ENCODE data around the gene FBN1.

Gene FBN1

DNA sequence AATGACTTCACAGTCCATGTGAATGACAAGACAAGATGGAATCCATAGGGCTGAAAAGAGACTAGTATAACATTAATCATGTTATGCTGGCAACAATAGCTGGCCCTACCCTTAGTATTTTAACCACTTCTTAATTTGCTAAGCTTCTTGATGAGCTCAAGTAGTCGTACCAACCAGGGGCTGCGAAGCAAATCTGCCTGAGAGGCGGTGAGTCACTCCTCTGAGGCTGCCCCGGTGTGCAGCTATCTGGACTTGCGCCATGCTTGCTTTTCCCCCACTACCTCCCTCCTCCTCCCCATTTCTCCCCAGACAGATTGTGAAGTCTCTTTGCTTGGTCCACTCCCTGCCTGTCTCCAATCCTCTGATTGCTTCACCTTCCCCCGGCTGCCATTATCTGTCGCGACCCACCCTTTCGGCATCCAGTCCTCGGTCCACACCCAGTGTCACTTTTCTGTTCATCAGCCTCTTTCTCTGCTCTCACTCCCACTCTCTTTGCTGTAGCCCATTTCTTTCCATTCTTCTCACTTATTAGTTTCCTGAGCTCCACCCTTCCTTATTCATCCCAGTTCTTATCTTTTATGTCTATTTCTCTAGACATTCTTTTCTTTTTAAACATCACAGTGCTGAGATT is 271.6 kb downstream of the FBN1 start:
- Histone ChIP-seq H3K27ac (no peak overlapping the region), H3K36me3 (ENCODE audit: insufficient read depth, low read length) (no peaks in the 10 kb centered on the region), H3K9me3 (ENCODE audit: low read depth, low read length) (no peaks in the 10 kb centered on the region), H3K9ac (ENCODE audit: insufficient read length) (no peak overlapping the region), H3K4me3 (no peak overlapping the region)
- no peak for DNase-seq (ENCODE audit: low read depth, low spot score)
- TF ChIP-seq POLR2AphosphoS5 (IDR thresholded peaks at IDR 0.05; ENCODE audit: borderline replicate concordance, low read depth, low read length) (no peak), FOXP2 (optimal IDR thresholded peaks at IDR 0.05; ENCODE audit: control extremely low read depth, extremely low read length, insufficient read depth) (no peak), EZH2 (IDR thresholded peaks at IDR 0.05) (no peak)

DNA sequence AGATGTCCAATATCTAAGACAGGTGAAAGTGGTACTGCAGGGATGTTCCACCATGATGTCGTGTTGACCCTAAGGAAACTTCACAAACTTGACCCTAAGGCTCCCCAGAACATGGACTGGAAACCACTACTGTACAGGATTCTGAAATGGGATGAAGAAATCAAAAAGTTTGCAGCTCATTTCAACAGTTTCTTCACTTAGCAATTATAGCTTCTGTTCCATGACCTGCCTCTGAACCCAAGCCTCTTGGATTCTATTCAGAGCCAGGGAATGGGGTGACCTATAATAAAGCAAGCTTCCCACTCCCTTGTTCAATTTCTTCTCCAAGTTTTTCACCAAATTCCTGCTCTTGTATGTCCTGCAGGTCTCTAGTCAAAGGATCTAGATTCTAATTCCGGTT is 273.5 kb downstream of the FBN1 start:
- Histone ChIP-seq H3K4me3 (no peak overlapping the region), H3K9ac (ENCODE audit: insufficient read length) (no peak overlapping the region), H3K36me3 (ENCODE audit: insufficient read depth, low read length) (no peaks in the 10 kb centered on the region), H3K9me3 (ENCODE audit: low read depth, low read length) (no peaks in the 10 kb centered on the region), H3K27ac (no peak overlapping the region)
- no peak for DNase-seq (ENCODE audit: low read depth, low spot score)
- TF ChIP-seq EZH2 (IDR thresholded peaks at IDR 0.05) (no peak), POLR2AphosphoS5 (IDR thresholded peaks at IDR 0.05; ENCODE audit: borderline replicate concordance, low read depth, low read length) (no peak), FOXP2 (optimal IDR thresholded peaks at IDR 0.05; ENCODE audit: control extremely low read depth, extremely low read length, insufficient read depth) (no peak)

DNA sequence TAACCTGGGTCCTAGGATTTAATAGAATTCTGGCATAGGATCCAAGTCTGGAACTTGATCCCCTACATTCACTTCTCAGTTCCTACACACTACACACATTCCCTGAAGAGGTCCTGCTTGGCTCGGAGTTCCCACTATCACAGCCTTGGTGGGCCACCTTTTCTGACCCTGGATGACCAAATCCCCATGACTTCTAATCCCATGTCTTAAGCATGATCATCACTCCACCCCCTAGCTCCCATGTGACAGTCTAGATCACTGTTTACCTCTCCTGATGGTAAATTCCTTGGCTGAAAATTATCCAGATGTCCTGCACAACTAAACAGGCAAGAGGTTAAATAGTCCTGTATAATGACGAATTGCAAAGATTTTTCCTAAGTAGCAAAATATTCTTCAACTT is 274.0 kb downstream of the FBN1 start:
- Histone ChIP-seq H3K36me3 (ENCODE audit: insufficient read depth, low read length) (no peaks in the 10 kb centered on the region), H3K4me3 (no peak overlapping the region), H3K9me3 (ENCODE audit: low read depth, low read length) (no peaks in the 10 kb centered on the region), H3K9ac (ENCODE audit: insufficient read length) (no peak overlapping the region), H3K27ac (no peak overlapping the region)
- no peak for DNase-seq (ENCODE audit: low read depth, low spot score)
- TF ChIP-seq EZH2 (IDR thresholded peaks at IDR 0.05) (no peak), FOXP2 (optimal IDR thresholded peaks at IDR 0.05; ENCODE audit: control extremely low read depth, extremely low read length, insufficient read depth) (no peak), POLR2AphosphoS5 (IDR thresholded peaks at IDR 0.05; ENCODE audit: borderline replicate concordance, low read depth, low read length) (no peak)

DNA sequence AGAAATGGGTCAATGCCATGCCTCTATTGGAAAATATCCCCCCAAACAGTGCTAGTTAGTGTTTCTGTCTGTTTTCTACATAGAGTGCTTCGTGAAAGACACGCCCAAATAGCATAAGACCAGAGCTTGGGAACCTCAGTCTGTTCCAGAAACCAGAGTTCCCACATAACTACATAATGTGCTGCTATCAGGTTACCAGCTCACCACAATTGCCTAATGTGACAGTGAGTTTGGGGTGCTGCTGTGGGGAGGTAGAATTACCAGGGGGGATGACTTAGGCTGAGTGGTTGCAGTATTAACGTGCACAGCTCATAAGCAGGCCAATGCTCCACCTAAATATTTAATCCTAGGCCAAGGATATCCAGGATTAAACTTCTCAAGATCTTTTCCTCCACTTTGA is 275.0 kb downstream of the FBN1 start:
- Histone ChIP-seq H3K9ac (ENCODE audit: insufficient read length) (no peak overlapping the region), H3K4me3 (no peak overlapping the region), H3K36me3 (ENCODE audit: insufficient read depth, low read length) (no peaks in the 10 kb centered on the region), H3K27ac (no peak overlapping the region), H3K9me3 (ENCODE audit: low read depth, low read length) (no peaks in the 10 kb centered on the region)
- TF ChIP-seq POLR2AphosphoS5 (IDR thresholded peaks at IDR 0.05; ENCODE audit: borderline replicate concordance, low read depth, low read length) (no peak), FOXP2 (optimal IDR thresholded peaks at IDR 0.05; ENCODE audit: control extremely low read depth, extremely low read length, insufficient read depth) (no peak), EZH2 (IDR thresholded peaks at IDR 0.05) (no peak)
- DNase-seq (ENCODE audit: low read depth, low spot score): no peak

DNA sequence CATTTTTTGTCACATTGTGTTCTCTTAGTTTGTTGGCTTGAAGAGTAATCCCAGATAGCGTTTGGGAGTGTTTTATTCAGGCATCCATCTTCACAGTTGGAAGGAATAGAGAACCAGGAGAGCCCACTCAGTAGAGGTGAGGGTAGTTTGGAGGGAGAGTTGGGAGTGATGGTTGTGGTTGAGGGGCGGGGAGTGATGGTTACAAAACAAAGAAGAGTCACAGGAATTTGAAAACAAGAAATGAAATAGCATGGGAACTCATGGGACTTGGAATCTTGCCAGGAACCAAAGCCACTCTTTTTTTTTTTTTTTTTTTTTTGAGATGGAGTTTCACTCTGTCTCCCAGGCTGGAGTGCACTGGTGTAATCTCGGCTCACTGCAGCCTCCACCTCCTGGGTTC is 278.0 kb downstream of the FBN1 start:
- Histone ChIP-seq H3K27ac (no peak overlapping the region), H3K9me3 (ENCODE audit: low read depth, low read length) (no peaks in the 10 kb centered on the region), H3K36me3 (ENCODE audit: insufficient read depth, low read length) (no peaks in the 10 kb centered on the region), H3K4me3 (no peak overlapping the region), H3K9ac (ENCODE audit: insufficient read length) (no peak overlapping the region)
- no peak for DNase-seq (ENCODE audit: low read depth, low spot score)
- TF ChIP-seq POLR2AphosphoS5 (IDR thresholded peaks at IDR 0.05; ENCODE audit: borderline replicate concordance, low read depth, low read length): no peak
- no peak for TF ChIP-seq FOXP2 (optimal IDR thresholded peaks at IDR 0.05; ENCODE audit: control extremely low read depth, extremely low read length, insufficient read depth)
- no peak for TF ChIP-seq EZH2 (IDR thresholded peaks at IDR 0.05)

DNA sequence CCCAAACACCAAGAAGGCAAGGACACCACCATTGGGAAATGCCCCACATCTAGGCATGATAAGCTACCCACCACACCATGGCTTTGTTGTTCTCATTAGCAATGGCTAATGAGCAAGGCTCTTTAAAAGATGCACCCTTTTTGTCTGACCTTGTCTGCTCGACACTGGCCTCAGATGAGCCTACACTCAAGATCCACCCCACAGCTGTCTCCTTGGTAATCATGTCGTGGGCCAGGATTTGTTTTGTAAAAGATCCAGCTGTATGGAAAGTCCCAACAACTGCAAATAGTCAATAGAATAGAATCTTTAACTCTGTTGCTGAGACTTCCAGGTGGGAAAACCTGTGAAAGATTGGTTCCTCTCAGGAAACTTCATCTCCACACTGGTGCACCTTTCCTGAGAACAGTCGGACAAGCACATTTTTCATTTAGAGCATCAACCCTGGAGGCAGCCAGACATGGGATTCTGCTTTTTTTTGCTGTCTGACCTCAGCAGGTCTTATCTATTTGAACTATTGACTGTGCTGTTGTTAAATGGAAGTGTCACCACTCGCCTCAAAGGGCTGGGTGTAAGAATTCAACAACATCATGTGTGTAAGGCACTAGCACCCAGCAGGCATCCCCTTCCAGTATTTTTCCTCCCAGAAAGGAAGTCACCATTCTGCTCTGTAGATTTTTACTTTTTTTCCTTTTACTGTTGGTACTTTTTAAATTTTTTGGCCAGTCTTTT is 278.8 kb downstream of the FBN1 start:
- no peaks in the 10 kb centered on the region for H3K9me3 ChIP-seq (ENCODE audit: low read depth, low read length)
- TF ChIP-seq POLR2AphosphoS5 (IDR thresholded peaks at IDR 0.05; ENCODE audit: borderline replicate concordance, low read depth, low read length) (no peak), EZH2 (IDR thresholded peaks at IDR 0.05) (no peak), FOXP2 (optimal IDR thresholded peaks at IDR 0.05; ENCODE audit: control extremely low read depth, extremely low read length, insufficient read depth) (no peak)
- no peak overlapping the region for H3K4me3 ChIP-seq
- no peak for DNase-seq (ENCODE audit: low read depth, low spot score)
- no peak overlapping the region for H3K27ac ChIP-seq
- no peak overlapping the region for H3K9ac ChIP-seq (ENCODE audit: insufficient read length)
- H3K36me3 ChIP-seq (ENCODE audit: insufficient read depth, low read length): no peaks in the 10 kb centered on the region

DNA sequence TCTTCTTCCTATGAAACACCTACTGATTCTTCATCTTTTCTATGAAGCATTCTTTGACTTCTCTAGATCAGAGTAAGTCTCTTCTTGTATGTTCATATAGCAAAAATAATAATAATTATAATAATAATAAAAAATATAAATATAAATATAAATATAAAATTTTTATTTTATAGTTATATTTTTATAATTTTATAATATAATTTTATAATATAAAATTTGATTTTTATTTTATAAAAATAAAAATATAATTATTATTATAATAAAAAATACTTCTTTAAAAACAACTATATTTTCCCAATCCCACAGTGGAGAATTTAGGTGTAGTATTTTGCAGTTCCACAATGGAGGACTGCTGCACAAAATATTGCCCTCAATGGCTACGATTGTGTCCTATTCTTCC is 279.9 kb downstream of the FBN1 start:
- Histone ChIP-seq H3K4me3 (no peak overlapping the region), H3K9me3 (ENCODE audit: low read depth, low read length) (no peaks in the 10 kb centered on the region), H3K27ac (no peak overlapping the region), H3K9ac (ENCODE audit: insufficient read length) (no peak overlapping the region), H3K36me3 (ENCODE audit: insufficient read depth, low read length) (no peaks in the 10 kb centered on the region)
- DNase-seq (ENCODE audit: low read depth, low spot score): no peak
- TF ChIP-seq FOXP2 (optimal IDR thresholded peaks at IDR 0.05; ENCODE audit: control extremely low read depth, extremely low read length, insufficient read depth): no peak
- no peak for TF ChIP-seq EZH2 (IDR thresholded peaks at IDR 0.05)
- no peak for TF ChIP-seq POLR2AphosphoS5 (IDR thresholded peaks at IDR 0.05; ENCODE audit: borderline replicate concordance, low read depth, low read length)

DNA sequence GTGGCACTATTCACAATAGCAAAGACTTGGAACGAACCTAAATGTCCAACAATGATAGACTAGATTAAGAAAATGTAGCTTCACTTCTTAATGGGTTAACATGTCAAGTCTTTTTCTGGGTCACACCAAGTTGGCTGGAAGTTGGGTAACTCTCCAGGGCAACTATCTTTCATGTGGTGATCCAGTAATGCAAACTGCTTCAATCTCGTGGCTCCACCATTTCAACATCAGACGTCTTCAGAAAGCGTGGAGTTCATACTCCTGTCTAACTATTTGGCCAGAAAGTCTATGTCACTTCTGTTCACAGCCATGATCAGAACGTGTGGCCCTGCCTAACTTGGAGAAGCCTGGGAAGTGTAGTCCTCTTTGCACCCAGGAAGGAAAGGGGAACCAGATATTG is 282.0 kb downstream of the FBN1 start:
- TF ChIP-seq EZH2 (IDR thresholded peaks at IDR 0.05) (no peak), POLR2AphosphoS5 (IDR thresholded peaks at IDR 0.05; ENCODE audit: borderline replicate concordance, low read depth, low read length) (no peak), FOXP2 (optimal IDR thresholded peaks at IDR 0.05; ENCODE audit: control extremely low read depth, extremely low read length, insufficient read depth) (no peak)
- Histone ChIP-seq H3K36me3 (ENCODE audit: insufficient read depth, low read length) (no peaks in the 10 kb centered on the region), H3K9me3 (ENCODE audit: low read depth, low read length) (no peaks in the 10 kb centered on the region), H3K9ac (ENCODE audit: insufficient read length) (no peak overlapping the region), H3K27ac (no peak overlapping the region), H3K4me3 (no peak overlapping the region)
- no peak for DNase-seq (ENCODE audit: low read depth, low spot score)
